SK-N-MC (cell line): ENCODE results near the gene MTHFS.

ENCODE experiments used
- DNase-seq: peaks from one replicate; pipeline ENCODE4 v3.0.0-alpha.2; 2011; ENCODE audit warnings: low read depth, low spot score
- H3K27ac ChIP-seq: fragments of 200-600 bp; sonication (generic); 2 replicates; pipeline ENCODE4 v1.5.1; 2016; ENCODE audit warnings: mixed run types
- H3K36me3 ChIP-seq: fragments of 200-600 bp; sonication (generic); 2 replicates; pipeline ENCODE4 v1.6.1; 2017; ENCODE audit warnings: antibody characterized with exemption, low read length, mixed read lengths; ENCODE audit not compliant: insufficient read depth
- H3K4me3 ChIP-seq: fragments of 200-600 bp; sonication (generic); 2 replicates; pipeline ENCODE4 v1.5.1; 2016
- H3K9ac ChIP-seq: fragments of 200-600 bp; sonication (generic); 2 replicates; pipeline ENCODE4 v1.8.0; 2017; ENCODE audit warnings: mixed run types, mixed read lengths; ENCODE audit not compliant: insufficient read length
- H3K9me3 ChIP-seq: fragments of 200-600 bp; sonication (generic); 2 replicates; pipeline ENCODE4 v1.6.1; 2017; ENCODE audit warnings: low read depth, mild to moderate bottlenecking, antibody characterized with exemption, low read length, moderate library complexity, mixed read lengths
- EZH2 ChIP-seq: fragments of 200-600 bp; sonication (generic); IDR thresholded peaks from one replicate; pipeline ENCODE4 v1.6.1; 2017; ENCODE audit warnings: antibody characterized with exemption
- FOXP2 ChIP-seq: optimal IDR thresholded peaks from 2 replicates; pipeline ENCODE3; 2011; ENCODE audit warnings: mild to moderate bottlenecking, moderate library complexity; ENCODE audit not compliant: insufficient read depth; ENCODE audit errors: extremely low read length, control extremely low read depth
- POLR2AphosphoS5 ChIP-seq: IDR thresholded peaks from 2 replicates; pipeline ENCODE4 v1.6.1; 2012; ENCODE audit warnings: mild to moderate bottlenecking, low read depth, low read length, borderline replicate concordance

Gene MTHFS

DNA sequence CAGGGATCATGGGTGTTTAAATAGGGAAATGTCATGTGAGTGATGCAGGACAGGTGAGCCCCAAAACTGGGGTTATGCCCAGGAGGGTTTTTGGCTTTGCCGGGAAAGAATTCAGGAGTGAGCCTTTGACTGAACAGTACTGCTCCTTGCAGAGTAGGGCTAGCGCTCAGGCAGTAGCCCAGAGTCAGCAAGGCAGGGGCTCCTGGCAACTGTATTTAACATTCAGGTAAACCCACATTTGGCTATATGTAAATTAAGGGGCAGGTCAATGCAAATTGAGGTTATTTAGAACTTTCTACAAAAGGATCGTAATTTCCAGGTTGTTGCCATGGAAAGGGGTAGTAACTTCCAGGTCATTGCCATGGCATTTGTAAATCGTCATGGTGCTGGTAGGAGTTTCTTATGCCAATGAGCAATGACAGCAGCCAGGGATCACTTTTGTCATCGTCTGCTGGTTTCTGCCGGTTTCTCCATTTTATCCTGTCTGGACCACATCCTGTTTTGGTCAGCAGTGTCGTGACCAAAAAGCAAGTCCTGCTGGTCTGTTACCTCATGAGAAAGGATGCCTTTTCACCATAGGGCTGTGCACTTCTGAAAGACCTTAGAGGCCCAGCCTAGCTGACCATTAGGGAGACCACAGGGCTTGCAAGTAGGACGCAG is 24.3 kb downstream of the MTHFS start:
- no peak for DNase-seq
- Histone ChIP-seq H3K9me3 (0 out of 2 replicates have a peak, but pooled peaks cover 5% of the 10 kb centered on the region), H3K27ac (no peak overlapping the region), H3K4me3 (no peak overlapping the region), H3K9ac (no peak overlapping the region), H3K36me3 (no peaks in the 10 kb centered on the region)
- no peak for TF ChIP-seq EZH2
- TF ChIP-seq FOXP2, result no peak
- TF ChIP-seq POLR2AphosphoS5, result no peak

DNA sequence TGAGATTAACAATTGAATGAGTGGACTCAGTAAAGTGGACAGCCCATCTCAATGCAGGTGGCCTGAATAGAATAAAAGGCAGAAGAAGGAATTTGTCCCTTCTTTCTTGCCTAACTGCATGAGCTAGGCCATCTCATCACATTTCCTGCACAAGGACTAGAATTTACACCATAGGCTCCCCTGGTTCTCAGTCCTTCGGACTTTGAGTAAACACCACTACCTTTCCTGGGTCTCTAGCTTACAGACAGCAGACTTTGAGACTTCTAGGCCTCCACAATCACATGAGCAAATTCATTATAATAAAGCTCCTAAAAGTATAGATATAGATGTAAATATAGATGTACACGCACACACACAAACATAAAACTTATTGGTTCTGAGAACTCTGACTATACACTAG is 28.3 kb downstream of the MTHFS start:
- H3K27ac ChIP-seq, result no peak overlapping the region

DNA sequence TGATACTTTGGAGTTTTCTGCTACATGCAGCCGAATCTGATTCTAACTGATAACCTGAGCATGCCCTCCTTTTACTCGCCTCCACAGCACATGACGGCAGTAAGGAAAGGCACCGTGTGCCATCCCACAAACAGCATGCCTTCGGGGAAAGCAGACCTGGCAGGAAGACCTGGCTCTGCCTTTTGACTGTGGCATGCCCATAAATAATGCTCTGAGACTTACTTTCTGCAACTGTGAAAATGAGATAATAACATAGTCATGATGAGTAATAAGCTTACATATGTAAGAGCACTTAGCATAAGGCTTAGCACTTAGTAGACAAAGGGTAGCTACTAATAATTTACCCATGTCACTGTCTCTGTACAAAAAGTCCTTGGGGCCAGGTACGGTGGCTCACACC is 32.9 kb downstream of the MTHFS start:
- no peak for TF ChIP-seq FOXP2
- TF ChIP-seq POLR2AphosphoS5, result no peak
- TF ChIP-seq EZH2, result no peak
- Histone ChIP-seq H3K4me3 (no peak overlapping the region), H3K27ac (no peak overlapping the region), H3K9me3 (no peaks in the 10 kb centered on the region), H3K36me3 (no peaks in the 10 kb centered on the region), H3K9ac (no peak overlapping the region)
- DNase-seq, result no peak

More for the DNA sequence above, 28.3 kb downstream of the MTHFS start:
- H3K36me3 ChIP-seq, result no peaks in the 10 kb centered on the region
- TF ChIP-seq EZH2 (no peak), FOXP2 (no peak), POLR2AphosphoS5 (no peak)
- H3K4me3 ChIP-seq, result no peak overlapping the region
- H3K9ac ChIP-seq, result no peak overlapping the region
- no peak for DNase-seq
- no peaks in the 10 kb centered on the region for H3K9me3 ChIP-seq

DNA sequence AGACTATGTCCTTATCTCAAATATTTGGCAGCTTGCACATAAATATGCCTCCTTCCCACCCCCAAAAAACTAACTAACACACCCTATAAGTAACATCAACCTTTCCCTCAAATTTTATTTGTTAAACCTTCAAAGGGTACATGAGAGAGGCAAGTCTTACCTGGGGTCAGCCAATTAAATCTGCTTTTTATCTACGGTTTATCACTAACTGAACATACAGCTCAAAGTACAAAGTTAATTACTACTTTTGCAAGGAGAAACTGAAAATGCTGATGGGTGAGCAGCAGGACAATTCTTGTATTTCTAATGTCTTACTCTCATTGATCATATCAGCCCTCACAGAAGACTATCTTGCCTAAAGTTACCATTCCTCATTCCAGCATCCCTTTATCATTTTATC is 34.6 kb downstream of the MTHFS start:
- DNase-seq, result no peak
- TF ChIP-seq FOXP2, result no peak
- no peak for TF ChIP-seq EZH2
- no peak for TF ChIP-seq POLR2AphosphoS5

DNA sequence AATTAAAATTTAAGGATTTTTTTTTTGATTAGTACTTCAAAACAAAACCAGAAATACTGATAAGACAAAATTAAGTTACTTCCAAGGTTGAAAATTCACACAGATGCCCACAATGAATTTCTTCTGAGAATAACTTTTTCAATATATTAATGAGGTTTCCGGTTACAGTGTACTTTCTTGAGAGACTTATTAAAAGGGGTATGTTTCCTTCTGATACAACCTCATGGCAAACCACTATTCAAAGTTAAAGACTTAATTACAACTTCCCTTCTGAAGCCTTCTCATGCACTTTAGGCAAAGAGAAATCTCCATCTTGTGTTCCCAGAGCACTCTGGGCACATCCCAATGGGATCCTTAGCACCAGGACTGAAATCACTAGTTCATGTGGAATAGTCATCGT is 36.2 kb downstream of the MTHFS start:
- Histone ChIP-seq H3K9me3 (no peaks in the 10 kb centered on the region), H3K27ac (no peak overlapping the region)

More for the DNA sequence above, 34.6 kb downstream of the MTHFS start:
- Histone ChIP-seq H3K4me3 (no peak overlapping the region), H3K27ac (no peak overlapping the region), H3K9me3 (no peaks in the 10 kb centered on the region), H3K9ac (no peak overlapping the region), H3K36me3 (no peaks in the 10 kb centered on the region)

DNA sequence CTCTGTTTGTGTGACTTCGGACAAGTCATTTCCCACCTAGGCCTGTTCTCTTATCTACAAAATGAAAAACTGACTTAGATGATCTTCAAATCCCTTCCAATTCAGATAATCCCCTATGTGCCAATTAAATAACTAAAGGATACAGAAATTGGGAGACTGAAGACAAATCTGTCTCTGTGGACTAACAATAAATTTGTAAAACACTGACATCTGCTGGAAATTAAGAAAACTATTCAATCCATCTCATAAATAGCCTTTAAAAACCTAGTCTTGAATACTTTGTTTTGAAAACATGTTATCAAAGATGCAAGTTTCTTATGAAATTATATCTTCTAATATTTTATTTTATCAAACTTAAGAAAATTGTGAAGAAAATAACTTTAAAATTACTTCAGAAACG is 38.3 kb downstream of the MTHFS start:
- no peak overlapping the region for H3K27ac ChIP-seq
- H3K4me3 ChIP-seq, result no peak overlapping the region
- no peak overlapping the region for H3K9ac ChIP-seq
- no peaks in the 10 kb centered on the region for H3K9me3 ChIP-seq
- DNase-seq, result no peak
- no peaks in the 10 kb centered on the region for H3K36me3 ChIP-seq
- TF ChIP-seq FOXP2 (no peak), EZH2 (no peak), POLR2AphosphoS5 (no peak)

More for the DNA sequence above, 36.2 kb downstream of the MTHFS start:
- no peak for DNase-seq
- Histone ChIP-seq H3K9ac (no peak overlapping the region), H3K36me3 (no peaks in the 10 kb centered on the region), H3K4me3 (no peak overlapping the region)
- TF ChIP-seq FOXP2 (no peak), EZH2 (no peak), POLR2AphosphoS5 (no peak)

DNA sequence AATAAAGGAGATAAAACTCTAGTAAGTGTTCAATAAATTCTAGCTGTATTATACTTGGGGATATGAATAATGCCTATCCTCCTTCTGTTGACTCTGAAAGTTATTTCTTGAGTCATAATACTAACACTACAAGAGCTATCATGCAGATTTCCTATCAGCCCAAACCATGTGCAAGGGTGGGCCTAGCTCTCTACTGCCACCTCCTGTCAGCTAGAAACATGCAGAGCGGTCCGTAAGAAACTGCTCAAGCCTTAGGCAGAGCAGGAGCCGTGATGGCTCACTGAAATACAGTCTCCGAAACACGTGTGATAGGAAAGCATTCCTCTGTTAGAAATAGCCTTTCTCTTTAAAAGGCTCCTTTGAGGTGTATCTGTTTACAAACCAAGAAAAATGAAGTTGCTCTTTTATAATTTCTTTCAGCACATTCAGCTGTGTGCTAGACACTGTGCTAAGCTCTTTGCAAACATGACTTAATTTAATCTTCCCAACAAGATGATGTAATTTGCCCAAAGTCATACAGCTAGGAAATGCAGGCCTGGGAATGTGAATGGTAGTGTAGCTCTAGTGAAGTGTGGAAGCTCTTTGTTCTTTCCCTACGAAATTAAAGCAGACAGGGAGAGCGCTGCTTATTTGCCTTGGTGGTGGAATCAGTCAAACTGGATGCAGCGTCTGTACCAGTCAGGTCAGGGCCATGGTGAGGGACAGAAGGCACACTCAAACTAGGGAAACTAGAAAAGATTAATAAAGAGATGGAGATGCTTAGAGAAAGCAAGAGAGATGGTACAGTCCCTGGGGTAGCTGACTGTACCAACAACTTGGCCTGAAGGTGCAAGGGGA is 43.1 kb downstream of the MTHFS start:
- Histone ChIP-seq H3K9me3 (no peaks in the 10 kb centered on the region), H3K9ac (no peak overlapping the region), H3K4me3 (peak overlapping the region; percentile 24), H3K27ac (no peak overlapping the region), H3K36me3 (no peaks in the 10 kb centered on the region)
- DNase-seq, result peak; percentile 64
- TF ChIP-seq FOXP2 (no peak), POLR2AphosphoS5 (no peak), EZH2 (no peak)

DNA sequence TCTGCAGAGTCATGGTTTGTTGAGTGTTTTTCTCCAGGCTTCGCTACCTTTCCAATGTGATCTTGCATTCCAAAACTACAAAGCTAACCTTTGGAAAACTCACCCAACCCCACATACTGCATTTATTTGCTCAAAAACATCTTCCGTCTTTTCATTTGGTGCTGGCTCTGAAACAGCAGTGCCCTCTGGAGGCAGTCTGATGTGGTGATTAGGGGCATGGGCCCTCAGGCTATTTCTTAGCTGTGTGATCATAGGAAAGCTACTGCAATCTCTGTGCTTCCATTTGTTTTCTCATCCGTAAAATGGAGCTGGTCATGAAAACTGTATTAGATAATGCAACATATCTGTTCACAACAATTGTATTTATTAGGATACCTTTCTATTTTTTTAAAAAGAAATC is 47.0 kb downstream of the MTHFS start:
- Histone ChIP-seq H3K36me3 (no peaks in the 10 kb centered on the region), H3K4me3 (no peak overlapping the region), H3K27ac (no peak overlapping the region), H3K9me3 (no peaks in the 10 kb centered on the region), H3K9ac (no peak overlapping the region)
- peak; percentile 37 for DNase-seq
- TF ChIP-seq EZH2, result no peak
